PFSK-1 (cell line): ENCODE data around the gene KRTAP23-1.

Experiments used
- FOXP2 ChIP-seq: optimal IDR thresholded peaks from 2 replicates; pipeline ENCODE3; 2011; ENCODE audit warnings: borderline replicate concordance, control low read depth, inconsistent platforms; ENCODE audit not compliant: insufficient read depth; ENCODE audit errors: extremely low read length, extremely low read depth
- POLR2AphosphoS5 ChIP-seq: IDR thresholded peaks from 2 replicates; pipeline ENCODE4 v1.6.1; 2012; ENCODE audit warnings: low read depth, mild to moderate bottlenecking, control low read depth, low read length, moderate library complexity
- REST ChIP-seq, 2 experiments: IDR thresholded peaks; 2 replicates each; pipeline versions ENCODE4 v1.6.1 to v1.8.0; 2011 to 2012; ENCODE audit warnings: low read depth in 2 of 2, low read length in 2 of 2, control low read depth in 1 of 2, inconsistent platforms in 1 of 2, mild to moderate bottlenecking in 1 of 2, moderate library complexity in 1 of 2; ENCODE audit not compliant: insufficient read depth in 1 of 2
- SIN3A ChIP-seq: IDR thresholded peaks from 2 replicates; pipeline ENCODE4 v1.6.1; 2012; ENCODE audit warnings: mild to moderate bottlenecking, low read length, moderate library complexity, borderline replicate concordance; ENCODE audit not compliant: insufficient read depth
- TAF1 ChIP-seq: IDR thresholded peaks from 2 replicates; pipeline ENCODE4 v1.6.1; 2012; ENCODE audit warnings: low read length, control low read depth, borderline replicate concordance; ENCODE audit not compliant: insufficient read depth

The KRTAP23-1 gene

GRCh38 chr21:30355906-30356305 lies 7.5 kb upstream of the KRTAP23-1 start:
- TF ChIP-seq TAF1 (no peak), REST (IDR thresholded peaks at IDR 0.05; ENCODE audit: insufficient read depth in 1 of 2, low read depth in 2 of 2, low read length in 2 of 2) (no peak), POLR2AphosphoS5 (no peak), FOXP2 (no peak), SIN3A (no peak)

GRCh38 chr21:30354308-30355005 lies 6.1 kb upstream of the KRTAP23-1 start:
- TF ChIP-seq FOXP2 (no peak), SIN3A (no peak), REST (IDR thresholded peaks at IDR 0.05; ENCODE audit: insufficient read depth in 1 of 2, low read depth in 2 of 2, low read length in 2 of 2) (no peak), TAF1 (no peak), POLR2AphosphoS5 (no peak)

GRCh38 chr21:30351534-30351933 lies 3.1 kb upstream of the KRTAP23-1 start:
- no peak for TF ChIP-seq FOXP2
- no peak for TF ChIP-seq POLR2AphosphoS5
- TF ChIP-seq SIN3A = no peak
- TF ChIP-seq TAF1 = no peak
- TF ChIP-seq REST (IDR thresholded peaks at IDR 0.05; ENCODE audit: insufficient read depth in 1 of 2, low read depth in 2 of 2, low read length in 2 of 2) = no peak

- TF ChIP-seq FOXP2 = no peak
Observed at GRCh38 chr21:30349572-30349971, 1.2 kb upstream of the KRTAP23-1 start.

GRCh38 chr21:30345014-30345413 lies 3.4 kb downstream of the KRTAP23-1 start:
- TF ChIP-seq SIN3A (no peak), TAF1 (no peak)

- TF ChIP-seq SIN3A = no peak
- no peak for TF ChIP-seq POLR2AphosphoS5
- no peak for TF ChIP-seq TAF1
- no peak for TF ChIP-seq REST (IDR thresholded peaks at IDR 0.05; ENCODE audit: insufficient read depth in 1 of 2, low read depth in 2 of 2, low read length in 2 of 2)
- no peak for TF ChIP-seq FOXP2
Observed at GRCh38 chr21:30340714-30341573, 7.5 kb downstream of the KRTAP23-1 start.
